Activated CD8-positive, alpha-beta memory T cell treated with anti-CD3 and anti-CD28 coated beads, Interleukin-2, amount 50 U/mL, for 1 hour (primary cell): Measurements from ENCODE around the gene GPR87.

Source experiments
- DNase-seq: peaks from one replicate; pipeline ENCODE4 v3.0.0-alpha.2; 2020; ENCODE audit errors: extremely low read depth

GPR87 gene

DNA sequence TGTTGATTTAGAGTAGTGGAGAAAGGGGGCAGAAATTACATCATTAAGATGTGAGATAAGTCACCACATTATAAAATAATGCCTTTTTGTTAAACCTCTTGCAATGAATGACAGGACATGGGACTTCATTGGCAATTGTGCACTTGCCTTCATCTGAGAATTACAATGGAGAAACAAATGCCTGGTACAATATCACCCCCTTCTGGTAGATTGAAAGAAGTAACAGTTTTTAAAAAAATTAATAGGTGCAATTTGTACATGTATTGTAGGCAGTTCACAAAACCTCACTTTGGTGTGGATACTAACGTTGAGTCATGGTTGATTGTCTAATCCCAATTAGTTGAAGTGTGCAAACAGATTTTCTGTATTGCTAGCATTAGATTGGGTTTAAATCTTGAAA lies 33.7 kb downstream of the GPR87 start:
- DNase-seq: no peak

DNA sequence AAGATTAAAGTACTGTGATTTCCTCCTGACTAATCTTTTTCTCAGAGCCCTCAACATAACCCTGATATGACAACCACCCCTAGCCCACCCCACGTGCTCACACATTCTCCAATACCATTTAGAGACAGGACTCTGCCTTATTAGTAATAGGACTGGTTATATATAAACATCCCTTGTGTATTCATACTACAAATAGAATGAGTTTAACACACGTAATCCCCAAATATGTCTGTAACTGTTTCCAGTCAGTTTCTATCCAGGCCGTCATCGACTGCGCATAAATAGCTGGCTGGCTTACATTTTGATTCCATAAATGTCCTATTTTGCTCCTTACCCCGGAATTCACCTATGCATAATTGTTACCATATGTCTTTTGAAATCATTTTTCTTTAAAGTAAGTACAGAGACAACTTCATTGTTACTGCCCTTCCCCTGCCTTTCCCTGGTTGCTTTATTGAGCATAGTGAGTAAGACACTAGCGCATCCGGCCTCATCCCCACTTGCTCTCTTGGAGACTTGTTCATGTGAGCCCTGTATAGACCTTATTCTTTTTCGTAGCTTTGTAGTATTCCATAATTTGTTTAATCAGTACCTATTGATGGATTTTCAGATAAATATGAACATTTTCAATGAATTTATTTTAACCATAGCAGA lies 34.8 kb downstream of the GPR87 start:
- no peak for DNase-seq

DNA sequence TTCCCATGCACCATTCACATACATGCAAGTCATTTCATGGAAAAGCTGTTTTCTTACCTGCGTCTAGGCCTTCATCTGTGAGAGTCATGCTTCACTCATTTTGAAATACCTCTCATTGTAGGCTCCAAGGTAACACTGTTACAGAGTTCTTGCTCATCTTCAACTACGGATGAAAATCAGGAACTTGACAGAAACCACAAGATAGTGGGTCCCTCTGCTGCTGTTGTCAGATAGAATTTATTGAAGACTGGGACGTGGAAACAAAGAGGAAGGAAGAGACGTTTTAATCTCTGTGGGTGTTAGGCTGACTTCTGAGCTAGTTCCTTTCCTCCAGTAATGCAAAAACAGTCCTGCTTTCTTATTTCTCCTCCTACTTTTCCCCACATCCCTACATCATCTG lies 38.4 kb downstream of the GPR87 start, which contains the start of gene P2RY14:
Gene P2RY14, minus strand, starts transcription at position 313 of the 400 bp plus-strand sequence. CDS start 64,226 bp downstream, outside the sequence.
- no peak for DNase-seq

DNA sequence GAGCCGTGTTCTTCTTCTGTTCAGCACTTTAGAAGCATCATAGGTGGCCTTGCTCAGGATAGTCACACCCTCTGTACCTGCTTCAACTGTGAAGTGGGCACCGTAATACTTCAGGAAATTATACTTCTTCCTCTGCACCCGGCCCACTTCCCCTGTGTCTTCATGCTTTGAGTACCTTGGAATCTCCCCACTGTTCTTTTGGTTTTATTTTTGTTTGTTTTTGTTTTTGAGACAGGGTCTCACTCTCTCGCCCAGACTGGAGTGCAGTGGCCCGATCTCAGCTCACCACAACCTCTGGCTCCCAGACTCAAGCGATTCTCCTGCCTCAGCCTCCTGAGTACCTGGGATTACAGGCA lies 40.0 kb downstream of the GPR87 start:
- no peak for DNase-seq

DNA sequence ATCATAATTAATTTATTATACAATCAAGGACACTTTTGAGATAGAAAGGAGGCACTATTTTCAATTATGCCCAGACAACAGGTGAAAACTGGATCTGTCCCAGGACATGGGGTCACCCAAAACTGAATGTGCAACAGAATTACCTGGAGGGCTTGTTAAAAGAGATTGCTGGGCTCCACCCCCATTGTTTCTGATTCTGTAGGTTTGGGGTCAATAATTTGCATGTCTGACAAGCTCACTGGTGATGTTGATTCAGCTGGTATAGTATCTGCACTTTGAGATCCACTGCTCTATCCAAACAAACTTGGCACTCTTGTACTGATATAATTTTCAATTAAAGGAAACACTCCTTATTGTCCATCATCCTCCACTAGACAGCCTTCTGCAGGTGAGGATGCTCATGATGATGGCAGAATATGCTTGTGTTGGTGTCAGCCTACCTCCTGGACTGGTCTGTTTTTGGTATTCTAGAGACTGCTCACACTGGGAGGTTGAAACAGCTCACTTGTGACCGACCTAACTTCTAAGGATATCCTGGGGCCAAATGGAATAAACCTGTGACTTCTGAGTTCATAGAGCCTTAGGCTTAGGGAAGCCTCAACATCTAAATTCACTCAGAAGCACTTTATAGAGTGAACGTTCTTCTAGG lies 40.5 kb downstream of the GPR87 start:
- no peak for DNase-seq

DNA sequence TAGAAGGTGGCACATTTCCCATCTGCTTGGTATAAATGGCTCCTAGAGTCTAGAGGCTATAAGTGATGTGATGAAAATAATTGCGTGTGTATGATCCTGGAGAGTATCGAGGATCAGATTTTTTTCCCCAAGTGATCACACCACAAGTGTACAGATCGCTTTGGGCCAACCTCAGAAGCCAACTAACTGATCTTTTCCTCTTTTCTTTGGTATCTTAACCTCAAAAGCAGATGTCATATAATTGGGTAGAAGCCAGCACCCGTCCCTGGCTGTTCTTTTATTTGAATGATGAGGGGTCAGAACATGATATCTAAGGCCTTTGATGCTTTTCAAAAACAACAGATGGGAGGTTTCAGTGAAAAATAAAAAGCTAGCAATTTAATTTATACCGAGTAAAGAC lies 41.5 kb downstream of the GPR87 start:
- no peak for DNase-seq

DNA sequence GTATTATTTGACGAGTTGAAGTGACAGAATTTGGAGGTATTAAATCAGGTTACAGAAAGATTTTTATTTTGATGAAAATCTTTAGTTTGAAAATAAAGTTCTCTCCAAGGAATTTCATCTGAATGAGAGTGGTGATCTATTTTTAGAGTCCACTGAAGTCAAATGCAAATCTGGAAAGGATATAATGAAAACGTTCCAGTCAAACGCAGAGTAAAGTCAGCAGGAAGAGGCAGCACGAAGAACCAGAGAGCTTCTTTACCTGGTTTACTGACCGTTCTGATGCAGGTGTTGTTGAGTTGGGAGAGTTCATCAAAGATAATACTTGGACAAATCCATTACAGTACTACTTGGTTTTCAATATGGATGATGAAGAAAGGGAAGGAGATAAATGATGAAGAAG lies 47.0 kb downstream of the GPR87 start:
- no peak for DNase-seq

DNA sequence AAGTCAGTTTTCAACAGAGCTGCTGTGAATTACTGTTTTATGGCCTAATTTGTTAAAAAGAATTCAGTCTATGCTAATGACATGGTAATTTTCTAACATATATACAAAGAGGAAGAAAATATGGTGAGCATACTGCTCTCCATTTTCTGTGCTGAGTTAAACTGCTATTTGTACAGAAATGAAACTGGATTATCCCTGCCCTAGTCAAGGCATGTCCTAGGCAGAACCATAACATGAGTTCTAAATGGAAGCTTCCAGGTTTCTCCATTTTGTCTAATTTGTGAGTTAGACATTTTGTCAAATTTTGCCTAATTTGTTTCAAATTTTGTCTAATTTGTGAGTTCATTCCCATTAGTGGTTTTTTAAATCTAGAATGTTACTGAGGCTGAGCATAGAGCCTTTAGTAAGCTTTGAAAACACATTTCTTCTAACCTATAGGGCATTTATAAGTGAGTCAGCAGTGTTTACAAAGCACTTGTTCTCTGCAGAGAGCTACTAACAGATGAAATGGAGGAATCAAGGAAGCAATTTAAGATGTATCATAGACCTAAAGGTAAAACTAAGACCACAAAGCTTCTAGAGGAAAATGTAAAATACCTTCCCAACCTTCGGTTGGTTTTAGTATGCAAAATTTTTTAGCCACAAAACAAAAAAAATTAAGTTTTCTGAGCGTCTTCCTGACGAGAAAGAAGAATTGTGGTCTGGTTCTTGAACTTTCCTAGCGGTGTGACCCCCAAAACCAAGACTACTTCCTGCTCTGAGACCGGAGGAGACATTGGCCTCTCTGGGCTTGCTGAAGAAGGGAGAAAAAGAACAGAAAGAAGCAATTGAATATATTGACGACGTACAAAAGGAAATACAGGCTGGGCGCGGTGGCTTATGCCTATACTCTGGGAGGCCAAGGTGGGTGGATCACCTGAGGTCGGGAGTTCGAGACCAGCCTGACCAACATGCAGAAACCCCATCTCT lies 48.1 kb downstream of the GPR87 start:
- DNase-seq: no peak

DNA sequence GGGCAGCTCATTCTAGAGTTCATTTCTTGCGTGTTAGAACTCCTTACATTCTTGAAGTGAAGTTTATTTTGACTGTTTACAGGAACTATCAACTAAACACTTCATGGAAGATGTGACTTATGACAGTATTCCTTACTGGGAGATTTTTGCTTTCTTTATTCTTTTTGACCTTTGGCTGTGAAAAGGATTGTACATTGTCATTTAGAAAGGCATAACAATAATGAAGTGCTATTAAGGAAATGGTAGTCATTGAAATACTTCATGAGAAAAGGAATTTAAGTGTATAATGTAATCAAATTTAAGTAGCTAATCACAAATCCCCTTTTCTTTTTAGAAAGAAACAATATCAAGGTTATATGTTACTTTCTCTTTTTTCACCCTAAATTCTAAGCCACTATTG lies 49.6 kb downstream of the GPR87 start:
- DNase-seq: no peak

DNA sequence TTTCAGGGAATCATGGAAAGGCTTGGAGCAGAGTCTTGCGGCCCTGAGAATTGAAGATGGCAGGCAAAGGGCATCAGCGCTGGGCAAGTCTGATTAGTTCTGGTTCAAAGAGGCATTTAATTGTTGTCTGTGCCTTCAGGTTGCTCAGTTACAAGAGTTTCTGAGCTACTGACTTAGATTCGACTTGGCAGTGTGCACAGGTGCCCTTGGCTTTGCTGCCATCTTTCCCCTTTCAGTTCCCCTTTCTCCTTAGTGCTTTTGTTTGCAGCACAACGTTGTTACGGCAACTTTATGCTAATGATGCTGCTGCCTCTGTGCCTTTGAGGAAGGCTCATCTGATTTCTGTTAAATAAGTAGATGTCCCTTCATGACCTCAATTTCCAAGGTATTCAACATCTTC lies 50.8 kb downstream of the GPR87 start:
- no peak for DNase-seq

DNA sequence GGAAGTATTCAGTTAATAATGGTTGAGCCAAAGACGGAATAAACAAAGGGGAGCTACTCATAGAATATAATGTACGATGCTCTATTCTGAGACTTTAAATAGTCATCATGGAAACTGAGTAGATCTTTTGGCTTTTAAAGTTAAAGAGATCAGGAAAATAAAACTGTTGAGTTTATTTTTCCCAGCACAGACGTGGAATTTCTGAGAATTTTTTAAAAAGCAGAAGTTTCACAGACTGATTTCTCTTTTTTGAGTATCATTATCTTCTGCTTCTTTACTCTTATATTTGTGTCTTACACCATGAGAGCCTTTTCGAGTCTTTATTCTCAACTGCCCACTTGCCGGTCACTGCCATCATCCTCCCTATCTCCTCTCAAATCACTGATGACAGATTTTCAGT lies 51.5 kb downstream of the GPR87 start:
- DNase-seq: no peak

DNA sequence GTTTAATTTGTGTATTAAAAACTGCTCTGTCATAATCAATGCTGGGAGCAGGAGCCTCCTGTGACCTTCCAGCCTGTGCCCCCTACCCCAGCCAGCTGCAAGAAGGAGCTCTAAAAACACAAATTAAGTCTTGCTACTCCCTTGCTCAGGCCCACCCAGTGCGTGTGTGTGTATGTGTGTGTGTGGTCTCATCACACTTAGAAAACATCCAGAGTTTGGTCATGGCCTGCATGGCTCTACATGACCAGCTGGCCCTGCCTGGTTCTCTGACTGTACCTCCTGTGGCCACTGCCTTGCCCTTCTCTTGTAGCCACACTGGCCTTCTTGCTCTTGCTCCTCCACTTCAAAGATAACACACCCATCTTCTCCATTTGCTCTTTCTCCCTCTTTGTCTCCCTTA lies 52.0 kb downstream of the GPR87 start:
- DNase-seq: no peak

DNA sequence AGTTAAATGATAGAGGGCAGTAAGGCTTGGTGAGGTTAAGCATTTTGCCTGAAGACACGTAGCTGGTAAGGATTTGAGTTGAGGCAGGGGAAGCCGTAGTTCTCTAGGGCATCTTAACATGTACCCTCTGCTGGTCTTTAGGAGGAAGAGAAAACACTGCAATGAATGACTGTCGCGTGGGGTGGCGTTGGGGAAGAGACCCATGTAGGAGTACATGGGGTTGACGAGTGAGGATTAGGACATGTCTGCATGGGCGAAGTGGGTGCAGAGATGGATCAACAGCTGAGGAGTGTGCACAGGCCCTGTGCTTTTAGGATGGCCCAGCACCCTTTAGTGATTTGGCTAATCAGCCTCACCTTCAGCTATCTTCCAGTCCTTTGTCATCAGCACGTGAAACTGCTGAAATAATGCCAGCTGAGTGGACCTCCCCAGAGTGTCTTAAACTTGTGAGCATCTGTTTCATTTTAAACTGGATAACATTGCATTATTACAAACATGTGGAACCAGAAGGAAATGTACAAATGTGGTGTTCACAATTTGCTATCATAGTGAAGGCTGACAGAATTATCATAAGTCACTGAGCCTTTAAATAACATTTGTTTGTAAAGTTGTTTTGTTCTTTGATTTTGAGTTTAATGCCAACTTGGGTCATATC lies 53.6 kb downstream of the GPR87 start:
- DNase-seq: no peak

DNA sequence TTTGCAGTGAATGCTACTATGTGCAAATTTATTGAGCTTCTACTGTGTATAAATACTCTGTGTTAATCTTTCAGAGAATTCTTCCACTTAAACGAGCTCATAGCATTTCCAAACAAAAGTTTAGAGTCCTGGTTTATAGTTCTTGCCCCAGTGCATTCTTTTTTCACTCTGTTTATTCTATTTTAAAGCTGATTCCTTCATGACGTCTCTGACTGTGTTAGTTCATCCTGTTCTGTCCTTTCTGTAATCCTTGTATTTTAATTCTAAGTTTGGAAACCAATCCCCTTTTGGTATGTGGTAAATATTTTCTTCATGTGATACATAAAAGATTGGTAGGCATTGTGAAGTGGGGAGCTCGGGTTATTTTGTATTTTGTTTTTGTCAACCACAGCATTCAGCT lies 57.0 kb downstream of the GPR87 start:
- no peak for DNase-seq

DNA sequence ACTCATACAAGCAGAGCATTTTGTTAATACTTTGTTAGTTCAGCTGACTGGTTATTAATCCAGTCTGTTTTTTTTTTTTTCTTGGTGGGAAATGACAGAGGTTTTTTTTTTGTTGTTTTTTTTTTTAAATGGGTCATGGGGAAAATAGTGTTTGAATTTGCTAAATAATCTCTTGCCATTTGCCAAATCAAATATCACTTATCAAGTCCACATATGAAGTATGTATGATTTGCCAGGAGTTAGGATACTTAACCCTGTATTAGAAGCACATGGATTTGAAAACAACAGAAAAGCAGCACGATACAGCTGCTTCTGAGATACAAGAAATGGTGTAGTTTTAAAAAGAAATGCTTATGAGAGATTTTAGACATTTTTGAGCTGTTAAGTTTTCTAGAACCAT lies 59.9 kb downstream of the GPR87 start:
- DNase-seq: no peak

DNA sequence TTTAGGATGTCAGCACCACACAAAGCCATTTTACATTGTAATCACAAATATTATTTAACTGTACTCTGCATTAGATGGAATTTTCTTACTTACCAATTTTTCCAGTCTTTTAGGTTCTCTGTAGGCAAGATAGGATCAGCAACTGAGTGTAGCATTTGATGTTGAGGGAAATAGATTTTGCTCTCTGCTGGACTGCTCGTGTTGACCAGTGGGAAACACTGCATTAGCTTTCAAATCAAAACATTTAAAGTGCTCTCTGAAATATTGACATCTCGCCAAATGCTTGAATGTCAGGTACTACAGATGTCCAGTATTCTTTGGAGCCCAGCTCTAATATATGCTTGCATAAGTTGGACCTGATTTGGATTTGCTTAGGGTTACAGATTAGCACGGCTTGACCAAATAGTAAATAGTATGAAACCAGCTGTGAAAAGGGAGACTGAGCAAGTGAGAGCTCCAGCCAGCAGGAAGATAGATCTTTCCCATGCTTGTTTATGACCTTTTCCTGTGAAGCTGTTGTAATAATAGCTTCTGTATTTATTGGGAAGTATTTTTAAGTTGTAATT lies 67.8 kb downstream of the GPR87 start:
- DNase-seq: no peak
